SIG-M5 treated with dmso at 0.1 percent for 504 hours (cell line): ENCODE measurements around the gene HLA-DRB5.
A peak's percentile ranks its signal among the peaks of the same experiment; 100 is the strongest.
"Not testable (repeated sequence)": the region's sequence is repeated elsewhere in the genome, so short reads cannot be mapped to it uniquely, and the experiment has no call there.

ENCODE experiments used
- DNase-seq: peaks from one replicate; lab custom pipeline; 2025; ENCODE audit not compliant: unreplicated experiment; lab: John Stamatoyannopoulos, UW

Gene HLA-DRB5

DNA sequence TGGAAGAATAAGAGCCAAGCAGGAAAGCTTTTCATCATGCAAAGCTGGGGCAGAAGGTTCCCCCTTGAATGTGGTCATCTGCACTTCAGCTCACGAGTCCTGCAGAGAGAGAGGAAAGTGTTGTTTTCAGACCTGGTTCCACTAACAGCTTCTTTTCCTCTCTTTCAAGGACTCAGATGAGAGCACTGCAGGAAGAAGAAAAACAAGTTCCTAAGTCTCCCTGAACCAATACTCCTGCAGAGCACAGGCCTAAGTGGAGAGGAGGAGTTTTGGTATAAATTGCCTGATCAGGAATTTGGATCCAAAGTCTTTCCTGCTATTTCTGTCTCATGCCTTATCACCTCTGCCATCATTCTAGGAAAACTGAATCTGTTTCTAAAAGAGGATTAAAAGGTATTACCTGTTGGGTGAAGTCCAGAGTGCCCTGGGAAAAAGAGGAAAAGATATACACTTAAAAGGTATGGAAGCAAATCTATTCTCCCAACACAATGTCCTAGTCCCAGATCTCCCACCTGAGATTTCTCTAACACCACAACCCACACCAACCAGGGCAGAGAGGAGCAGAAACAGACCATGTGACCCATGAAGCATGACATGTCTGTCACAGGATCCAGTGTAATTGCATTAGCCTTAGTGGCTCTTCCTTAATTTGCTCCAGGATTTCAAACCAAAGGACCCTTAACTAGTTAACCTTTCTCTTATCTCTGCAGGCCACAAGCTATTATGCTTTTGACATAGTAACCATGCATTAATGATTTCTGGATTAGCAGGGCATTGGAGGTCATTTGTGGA, 12.2 kb downstream of the HLA-DRB5 start:
- no peak for DNase-seq

DNA sequence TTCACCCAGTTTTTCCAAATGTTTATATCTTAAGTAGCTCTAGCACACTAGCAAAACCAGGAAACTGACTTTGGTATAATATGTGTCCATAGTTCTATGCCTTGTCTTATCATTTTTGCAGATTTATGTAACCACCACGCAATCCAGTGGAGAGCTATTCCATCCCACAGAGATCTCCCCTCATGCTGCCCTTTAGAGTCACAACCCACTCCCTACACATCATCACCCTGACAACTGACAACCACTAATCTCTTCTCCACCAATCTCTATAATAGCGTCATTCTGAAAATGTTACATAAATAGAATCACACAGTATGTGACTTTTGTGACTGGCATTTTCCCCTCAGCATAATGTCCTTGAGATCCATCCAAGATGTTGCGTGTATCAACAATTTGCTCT, 29.1 kb downstream of the HLA-DRB5 start:
- DNase-seq = no peak

DNA sequence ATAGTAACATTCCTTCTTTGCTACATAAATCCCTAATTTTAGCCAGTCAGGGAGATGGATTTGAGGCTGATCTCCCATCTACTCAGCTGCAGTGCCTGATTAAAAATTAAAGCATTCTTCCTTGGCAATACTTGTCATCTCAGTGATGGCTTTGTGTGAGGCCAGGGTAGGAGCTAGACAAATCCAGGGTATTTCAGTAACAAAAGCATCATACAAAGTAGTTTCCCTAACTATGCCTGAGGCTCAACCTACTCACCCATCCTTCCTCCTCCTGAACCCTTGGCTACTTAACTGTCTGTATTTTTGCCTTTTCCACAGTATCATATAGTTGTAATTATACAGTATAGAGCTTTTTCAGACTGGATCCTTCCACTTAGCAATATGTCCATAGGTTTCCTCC, 37.7 kb downstream of the HLA-DRB5 start:
- no peak for DNase-seq

DNA sequence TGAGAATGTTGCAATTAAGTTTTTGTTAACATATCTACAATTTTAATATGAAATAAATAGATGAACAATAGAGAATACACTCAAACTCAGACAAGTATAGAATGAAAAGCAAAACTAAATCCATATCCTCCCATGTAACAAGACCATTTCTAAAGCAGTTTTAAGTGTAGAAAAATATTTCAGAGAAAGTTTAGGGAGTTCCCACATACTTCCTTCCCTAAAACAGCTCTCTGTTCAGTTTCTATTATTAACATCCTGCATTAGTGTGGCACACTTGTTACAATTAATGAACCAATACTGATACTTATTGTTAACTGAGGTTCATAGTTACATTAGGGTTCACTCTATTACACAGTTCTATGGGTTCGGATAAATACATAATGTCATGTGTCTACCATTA, 38.4 kb downstream of the HLA-DRB5 start:
- DNase-seq = no peak

DNA sequence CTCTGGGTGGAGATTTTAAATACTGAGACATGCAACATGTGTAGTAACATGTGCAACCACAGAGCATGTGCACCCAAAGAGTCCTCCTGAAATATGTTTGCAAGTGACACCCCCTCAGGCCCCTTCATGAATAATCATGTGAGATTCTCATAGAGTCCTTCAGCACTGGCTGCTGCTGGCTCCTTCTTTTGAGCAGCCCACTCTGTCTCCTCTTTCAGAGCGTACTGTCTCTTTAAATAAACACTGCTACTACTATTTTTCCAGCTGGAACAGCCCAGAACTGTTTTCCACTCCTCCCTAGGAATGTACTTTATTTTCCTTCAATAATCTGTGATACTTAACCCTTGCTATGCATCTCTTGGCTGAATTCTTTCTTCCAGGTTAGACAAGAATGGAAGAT, 42.0 kb downstream of the HLA-DRB5 start:
- no peak for DNase-seq

DNA sequence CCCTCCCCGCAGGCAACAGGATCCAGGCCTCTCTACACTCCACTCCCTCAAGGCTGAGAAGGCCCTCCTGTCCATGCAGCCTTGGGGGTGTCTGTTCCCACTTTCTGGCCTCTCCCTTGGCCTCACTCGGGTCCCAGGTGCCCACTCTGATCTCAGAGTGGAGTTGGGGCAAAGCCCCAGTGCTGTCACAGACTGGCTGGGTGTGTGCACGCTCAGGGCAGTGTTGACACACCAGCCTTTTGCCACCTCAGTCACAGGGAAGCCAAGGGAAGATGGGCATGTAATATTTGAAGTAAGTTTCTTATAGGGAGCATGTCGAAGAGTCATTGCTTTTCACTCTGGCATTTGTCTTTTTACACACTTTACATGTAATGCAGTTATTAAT, 45.5 kb downstream of the HLA-DRB5 start:
- no peak for DNase-seq

DNA sequence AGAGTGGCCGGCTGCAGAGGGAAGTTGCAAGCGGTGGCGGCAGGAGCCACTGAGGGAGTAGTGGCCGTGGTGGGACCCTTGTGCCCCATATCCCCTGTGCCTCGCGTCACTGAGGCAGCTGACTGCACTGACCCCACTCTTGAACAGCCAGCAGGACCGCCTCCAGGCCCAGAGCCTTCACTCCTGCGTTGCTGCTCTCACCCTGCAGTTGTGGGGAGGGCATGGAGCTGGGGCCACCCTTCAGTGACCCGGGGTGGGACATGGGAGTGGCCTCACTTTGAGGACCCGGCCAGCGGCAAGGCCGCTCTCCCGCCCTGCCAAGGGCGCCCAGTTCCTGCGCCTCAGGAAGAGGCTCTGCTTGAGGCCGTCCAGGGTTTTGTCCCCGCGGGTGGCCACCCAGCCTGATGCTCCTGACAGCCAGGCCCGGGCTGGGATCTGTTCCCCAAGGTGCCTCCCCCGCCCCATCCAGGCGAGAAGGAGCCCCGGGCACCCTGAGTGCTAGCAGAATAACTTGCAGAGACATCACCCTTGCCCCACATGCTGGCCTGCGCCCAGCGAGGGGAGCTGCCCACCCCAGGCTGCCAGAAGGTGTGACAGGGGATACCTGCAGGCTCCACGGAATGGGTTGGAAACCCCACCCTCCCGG, 46.0 kb downstream of the HLA-DRB5 start:
- DNase-seq = no peak

DNA sequence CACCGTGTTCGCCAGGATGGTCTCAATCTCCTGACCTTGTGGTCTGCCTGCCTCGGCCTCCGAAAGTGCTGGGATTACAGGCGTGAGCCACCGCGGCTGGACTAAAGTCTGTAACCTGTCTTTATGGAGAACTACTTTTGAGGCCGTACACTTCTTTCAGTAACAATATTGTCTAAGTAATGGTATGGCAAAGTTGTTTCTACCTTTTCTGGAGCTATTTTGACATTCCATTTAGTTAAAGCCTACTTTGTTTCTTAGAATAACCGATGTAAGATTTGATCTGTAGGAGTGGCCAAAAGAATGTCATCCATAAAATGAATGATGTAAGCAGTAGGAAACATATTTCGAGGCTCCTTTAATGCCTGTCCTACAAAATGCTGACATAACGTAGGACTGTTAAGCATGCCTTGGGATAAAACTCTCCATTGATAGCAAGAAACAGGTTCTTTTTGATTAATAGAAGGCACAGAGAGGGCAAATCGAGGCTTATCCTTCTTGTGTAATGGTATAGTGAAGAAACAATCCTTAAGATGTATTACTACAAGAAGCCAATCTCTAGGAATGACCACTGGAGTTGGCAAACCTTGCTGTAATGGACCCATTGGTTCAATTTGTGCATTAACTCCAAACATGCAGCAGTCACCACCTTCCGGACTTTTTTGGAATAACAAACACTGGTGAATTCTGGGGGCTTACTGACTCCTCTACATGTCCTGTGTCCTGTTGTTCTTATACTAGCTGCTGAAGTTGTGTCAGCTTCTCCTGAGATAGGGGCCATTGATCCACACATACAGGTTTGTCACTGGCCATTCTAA, 54.5 kb downstream of the HLA-DRB5 start:
- no peak for DNase-seq

DNA sequence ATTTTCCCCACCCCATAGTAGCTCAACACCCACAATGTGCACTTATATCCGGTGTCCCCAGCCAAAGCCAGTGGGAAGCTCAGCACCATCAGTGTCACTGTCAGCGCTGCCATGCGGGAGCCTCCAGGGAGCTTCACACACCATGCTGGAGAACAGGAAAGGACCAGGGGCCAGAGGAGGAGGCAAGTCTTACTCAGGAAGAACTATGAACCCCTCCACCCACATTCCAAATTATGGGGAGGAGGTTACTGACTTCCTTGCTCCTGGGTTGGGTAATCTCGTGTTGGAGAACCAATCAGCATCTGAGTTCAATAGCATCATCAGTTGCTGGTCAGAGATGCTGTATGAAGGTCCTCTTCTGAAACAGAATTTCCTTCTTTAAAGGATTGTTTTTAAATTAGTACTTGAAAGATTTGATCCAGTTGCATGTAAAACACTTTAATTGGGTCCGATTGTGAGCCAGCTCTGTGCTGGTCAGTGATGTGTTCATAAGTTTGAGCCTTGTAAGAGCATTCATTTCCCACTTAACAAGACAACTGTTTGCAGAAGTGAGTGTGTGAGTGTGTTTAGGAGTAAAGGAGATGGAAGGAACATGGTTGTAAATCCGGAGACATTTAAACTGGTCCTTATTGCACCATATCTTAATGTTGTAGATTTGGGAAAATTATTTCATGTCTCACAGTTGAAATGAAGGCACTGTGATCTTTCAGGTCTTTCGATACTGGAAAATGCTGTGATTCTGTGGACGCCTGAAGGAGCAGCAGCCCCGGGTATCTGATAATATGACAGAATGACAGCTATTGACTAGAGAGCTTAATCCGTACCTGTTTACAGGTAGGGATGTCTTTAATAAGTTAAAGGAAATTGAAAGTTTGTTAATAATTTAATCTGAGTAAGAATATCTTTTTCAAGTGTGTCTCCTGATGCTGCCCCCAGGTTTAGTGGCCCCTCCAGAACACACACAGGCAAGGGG, 56.4 kb downstream of the HLA-DRB5 start:
- peak; percentile 3 for DNase-seq

DNA sequence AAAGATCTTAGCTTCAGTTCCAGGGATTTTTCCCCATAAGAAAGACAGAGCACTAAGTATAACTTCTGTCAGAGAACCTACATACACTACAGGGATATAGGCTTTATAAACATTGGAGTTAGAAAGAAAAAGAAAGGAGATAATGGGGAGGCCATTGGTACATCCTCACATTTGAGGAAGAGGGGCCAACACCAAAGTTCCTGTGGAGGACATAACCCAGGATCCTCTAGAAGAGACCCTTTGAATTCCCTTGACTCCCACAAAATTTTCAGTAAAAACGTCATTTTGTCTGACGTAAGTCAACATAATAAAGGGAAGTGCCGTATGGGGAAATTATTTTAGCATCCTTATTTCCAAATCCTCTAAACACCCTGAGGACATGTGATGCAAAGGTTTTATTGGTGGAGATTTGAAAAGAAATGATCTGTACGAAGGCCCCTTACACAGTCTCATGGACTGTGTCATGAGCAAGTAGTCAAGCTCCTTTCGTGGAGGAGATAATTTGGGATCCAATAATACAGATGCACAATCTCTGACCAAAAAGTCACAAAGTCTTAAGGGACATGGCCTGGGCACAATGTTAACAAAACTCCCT, 57.2 kb downstream of the HLA-DRB5 start:
- DNase-seq = peak; percentile 20

DNA sequence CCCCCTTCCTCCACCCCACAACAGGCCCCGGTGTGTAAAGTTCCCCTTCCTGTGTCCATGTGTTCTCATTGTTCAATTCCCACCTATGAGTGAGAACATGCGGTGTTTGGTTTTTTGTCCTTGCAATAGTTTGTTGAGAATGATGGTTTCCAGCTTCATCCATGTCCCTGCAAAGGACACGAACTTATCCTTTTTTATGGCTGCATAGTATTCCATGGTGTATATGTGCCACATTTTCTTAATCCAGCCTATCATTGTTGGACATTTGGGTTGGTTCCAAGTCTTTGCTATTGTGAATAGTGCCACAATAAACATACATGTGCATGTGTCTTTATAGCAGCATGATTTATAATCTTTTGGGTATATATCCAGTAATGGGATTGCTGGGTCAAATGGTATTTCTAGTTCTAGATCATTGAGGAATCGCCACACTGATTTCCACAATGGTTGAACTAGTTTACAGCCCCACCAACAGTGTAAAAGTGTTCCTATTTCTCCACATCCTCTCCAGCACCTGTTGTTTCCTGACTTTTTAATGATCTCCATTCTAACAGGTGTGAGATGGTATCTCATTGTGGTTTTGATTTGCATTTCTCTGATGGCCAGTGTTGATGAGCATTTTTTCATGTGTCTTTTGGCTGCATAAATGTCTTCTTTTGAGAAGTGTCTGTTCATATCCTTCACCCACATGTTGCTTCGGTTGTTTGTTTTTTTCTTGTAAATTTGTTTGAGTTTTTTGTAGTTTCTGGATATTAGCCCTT, 62.2 kb downstream of the HLA-DRB5 start:
- DNase-seq = not testable (repeated sequence)
